Amniotic epithelial cell (primary cell): ENCODE measurements around the gene AMPD3.

Experiments
- DNase-seq: peaks from one replicate; pipeline ENCODE4 v3.0.0-alpha.2; 2010; ENCODE audit warnings: low read depth

The AMPD3 gene

DNA sequence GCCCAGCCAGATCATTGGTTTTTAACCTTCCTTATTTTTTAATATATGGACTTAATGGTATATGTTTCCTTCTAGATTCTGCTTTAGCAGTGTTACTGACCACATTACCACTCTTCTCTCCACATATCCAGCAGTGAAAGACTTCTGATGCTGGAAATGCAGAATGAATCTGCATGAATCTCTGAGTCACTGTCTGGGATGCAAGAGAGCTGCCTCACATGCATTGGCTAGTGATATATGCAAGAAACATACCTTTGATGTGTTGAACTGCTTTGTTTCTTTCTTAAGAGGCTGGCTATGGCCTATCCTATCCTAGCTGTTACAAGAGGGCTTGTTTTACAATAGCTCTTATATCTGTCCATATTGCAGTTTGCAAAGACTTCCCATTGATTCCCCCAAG lies 16.6 kb upstream of the AMPD3 start:
- no peak for DNase-seq

DNA sequence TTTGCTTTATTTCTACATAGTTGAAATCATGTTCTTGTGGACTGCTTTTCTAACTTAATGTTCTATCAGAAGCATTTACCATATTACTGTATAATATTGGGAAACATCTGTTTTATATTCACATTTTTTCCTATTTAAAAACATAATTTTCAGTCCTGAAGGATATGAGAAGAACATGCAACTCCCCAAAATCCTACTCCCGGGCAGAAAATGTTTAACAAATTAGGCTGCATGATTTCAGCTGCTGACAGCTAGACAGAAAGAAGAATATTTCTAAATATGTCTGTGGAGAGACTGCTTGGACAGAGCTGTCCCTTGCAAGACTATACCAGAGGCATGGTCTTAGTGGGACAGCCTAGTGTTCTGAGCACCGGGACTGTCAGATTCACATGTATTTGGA lies 15.7 kb upstream of the AMPD3 start:
- DNase-seq: no peak

- DNase-seq: no peak
These were observed 15.1 kb upstream of the AMPD3 start for GRCh38 chr11:10439924-10440323.

- no peak for DNase-seq
These were observed 14.7 kb upstream of the AMPD3 start for GRCh38 chr11:10440401-10440800.

- DNase-seq: no peak
These were observed 14.0 kb upstream of the AMPD3 start for GRCh38 chr11:10441091-10441490.

- peak; percentile 37 for DNase-seq
These were observed 13.2 kb upstream of the AMPD3 start for GRCh38 chr11:10441652-10442503.

DNA sequence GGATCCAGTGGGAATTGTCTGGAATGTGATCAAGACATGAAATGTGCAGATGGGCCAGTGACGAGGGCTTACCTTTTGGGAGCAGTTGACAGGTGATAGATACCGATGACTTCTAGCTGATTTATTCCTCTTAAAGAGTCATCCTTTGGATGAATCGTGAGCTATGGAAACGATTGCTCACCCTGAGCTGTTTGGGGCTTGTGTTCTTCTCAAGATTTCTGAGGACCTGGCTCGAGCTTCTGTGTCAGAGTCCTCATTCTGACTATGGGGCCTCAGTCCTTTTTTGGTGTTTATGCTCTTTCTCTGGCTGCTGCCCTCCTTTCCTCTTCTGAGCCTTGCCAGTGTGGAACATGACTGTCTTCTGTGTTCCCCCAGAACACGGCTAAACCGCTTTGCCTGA lies 11.9 kb upstream of the AMPD3 start:
- DNase-seq: no peak

GRCh38 chr11:10443721-10444235 lies 11.3 kb upstream of the AMPD3 start:
- DNase-seq: no peak

GRCh38 chr11:10444725-10445315 lies 10.2 kb upstream of the AMPD3 start:
- DNase-seq: no peak

DNA sequence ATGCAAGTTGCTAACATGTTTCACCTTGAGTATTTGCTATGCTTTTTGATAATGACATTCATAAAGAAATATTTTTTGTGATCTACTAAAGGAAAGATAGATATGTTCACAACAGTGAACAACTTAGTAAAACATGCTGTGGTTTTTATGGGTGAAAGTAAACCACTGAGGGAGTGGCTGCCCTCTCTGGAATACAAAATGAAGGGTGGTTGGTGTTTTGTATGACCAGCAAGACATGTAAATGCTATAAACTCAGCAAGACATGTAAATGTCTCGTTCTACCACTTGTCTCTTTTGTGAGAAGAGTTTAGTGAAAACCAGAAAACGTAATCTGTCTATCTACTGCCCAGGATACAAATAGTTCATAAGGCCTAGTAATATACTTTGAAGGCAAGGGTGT lies 7.6 kb upstream of the AMPD3 start:
- DNase-seq: no peak

GRCh38 chr11:10450462-10451425 lies 4.3 kb upstream of the AMPD3 start:
- DNase-seq: no peak

- DNase-seq: no peak
These were observed 3.5 kb upstream of the AMPD3 start for GRCh38 chr11:10451426-10452116.

GRCh38 chr11:10452211-10452767 lies 2.8 kb upstream of the AMPD3 start:
- no peak for DNase-seq

- DNase-seq: no peak
These were observed 1.8 kb upstream of the AMPD3 start for GRCh38 chr11:10453261-10453660.

- peak; percentile 83 for DNase-seq
These were observed 798 bp downstream of the AMPD3 start for GRCh38 chr11:10455637-10456487.

DNA sequence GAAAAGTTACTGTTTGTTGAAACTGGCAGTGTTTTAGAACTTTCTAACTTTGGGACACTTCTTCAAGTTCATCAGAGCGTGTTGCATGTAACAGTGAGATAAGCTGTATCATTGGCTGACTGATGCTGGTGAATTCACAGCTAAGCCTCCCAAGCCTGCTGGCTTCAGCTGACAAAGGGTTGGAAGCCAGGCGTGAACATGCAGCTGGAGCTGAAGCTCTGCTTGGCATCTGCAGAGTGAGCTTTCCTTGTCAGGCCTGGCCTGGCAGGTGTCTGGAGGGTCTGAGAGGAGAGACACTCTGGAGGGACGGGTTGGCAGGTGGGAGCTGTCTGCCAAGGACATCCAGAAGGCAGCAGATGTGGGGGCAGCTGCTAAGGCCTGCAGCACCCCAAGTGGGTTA lies 1.5 kb downstream of the AMPD3 start:
- DNase-seq: no peak

DNA sequence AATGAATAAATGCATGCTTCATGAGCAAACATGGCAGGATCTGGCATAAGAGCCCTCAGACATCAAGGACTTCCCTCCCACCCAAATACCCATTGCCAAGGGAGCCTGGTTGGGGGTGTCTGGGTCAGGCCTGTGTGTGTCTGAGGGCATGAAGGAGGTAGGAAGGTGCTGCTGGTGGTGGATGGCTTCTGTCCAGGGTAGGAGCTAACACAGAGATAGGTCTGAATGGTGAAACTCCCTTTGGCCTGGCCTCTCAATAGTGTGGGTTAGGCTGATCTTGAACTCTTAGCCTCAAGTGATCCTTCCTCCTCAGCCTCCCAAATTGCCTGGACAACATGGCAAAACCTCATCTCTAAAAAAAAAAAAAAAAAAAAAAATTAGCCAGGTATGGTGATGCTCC lies 2.8 kb downstream of the AMPD3 start:
- no peak for DNase-seq

DNA sequence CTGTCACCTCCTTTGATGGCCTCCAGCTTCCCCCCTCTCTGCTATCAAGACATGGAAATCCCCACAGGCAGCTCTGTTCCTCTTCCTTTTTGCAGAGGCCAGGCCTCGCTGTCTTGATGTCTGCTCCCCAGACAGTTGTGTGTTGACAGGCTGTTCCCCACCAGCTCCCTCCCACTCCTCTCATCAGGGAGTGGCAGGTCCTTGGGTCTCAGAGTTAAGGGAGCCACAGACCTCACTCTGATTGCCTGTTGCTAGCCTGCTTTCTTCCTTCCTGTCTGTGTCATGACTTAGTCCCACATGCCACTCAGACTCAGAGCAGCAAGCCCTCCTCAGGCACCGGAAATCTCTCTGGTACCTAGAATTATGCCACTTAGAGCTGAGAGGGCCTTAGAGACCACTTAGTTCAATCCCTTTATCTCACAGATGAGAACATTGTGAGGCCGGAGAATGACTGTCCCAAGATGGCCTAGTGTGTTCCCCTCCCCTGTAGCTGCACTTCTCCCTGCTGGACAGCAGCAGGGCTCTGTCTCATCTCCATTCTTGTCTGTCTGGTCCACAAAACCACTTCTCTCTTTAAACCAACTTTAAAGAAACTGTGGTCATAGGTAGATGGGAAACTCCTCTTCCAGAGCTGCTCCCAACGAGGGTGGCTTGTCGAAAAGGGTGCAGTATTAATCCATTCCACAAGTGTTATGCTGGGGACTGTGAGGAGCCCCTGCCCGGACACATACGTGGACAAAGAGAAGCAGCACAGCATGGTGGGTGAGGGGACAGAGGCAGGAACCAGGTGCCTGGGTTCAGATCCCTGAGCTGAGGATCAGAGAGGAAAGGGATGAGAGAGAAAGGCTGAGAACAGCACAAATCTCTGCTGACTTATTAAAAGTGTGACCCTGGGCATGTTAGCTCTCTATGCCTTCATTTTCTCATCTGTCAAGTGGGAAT lies 4.2 kb downstream of the AMPD3 start:
- no peak for DNase-seq

- no peak for DNase-seq
These were observed 5.7 kb downstream of the AMPD3 start for GRCh38 chr11:10460611-10461275.
